ENCODE measurements around the gene PMEL.

- TF ChIP-seq USF2 (IDR thresholded peaks at IDR 0.05; ENCODE audit: low read length), result no peak
- no peak for TF ChIP-seq JUND (IDR thresholded peaks at IDR 0.05; ENCODE audit: low read length)
- no peak for TF ChIP-seq RBBP5 (IDR thresholded peaks at IDR 0.05; ENCODE audit: borderline replicate concordance, low read depth, low read length)
- no peak for TF ChIP-seq RAD21 (IDR thresholded peaks at IDR 0.05 in 1 of 2, conservative IDR thresholded peaks at IDR 0.05 in 1 of 2; ENCODE audit: low read depth in 2 of 2, low read length in 2 of 2)
- no peak for TF ChIP-seq CTCF (IDR thresholded peaks at IDR 0.05; ENCODE audit: control extremely low read depth in 1 of 3, insufficient read depth in 1 of 3, low read depth in 1 of 3, low read length in 3 of 3)
- TF ChIP-seq SIN3A (conservative IDR thresholded peaks at IDR 0.05 in 1 of 2, IDR thresholded peaks at IDR 0.05 in 1 of 2; ENCODE audit: low read depth in 1 of 2, low read length in 2 of 2), result no peak
- no peak for TF ChIP-seq RFX5 (IDR thresholded peaks at IDR 0.05; ENCODE audit: borderline replicate concordance, low read depth, low read length)
- no peak for TF ChIP-seq POLR2A (IDR thresholded peaks at IDR 0.05; ENCODE audit: control extremely low read depth in 1 of 2, low read depth in 2 of 2, low read length in 2 of 2)
- no peak for TF ChIP-seq NRF1 (IDR thresholded peaks at IDR 0.05; ENCODE audit: low read depth, low read length)
- TF ChIP-seq RNF2 (IDR thresholded peaks at IDR 0.05; ENCODE audit: borderline replicate concordance, low read depth, low read length, missing control alignments, poor library complexity, severe bottlenecking), result no peak
- no peak for TF ChIP-seq POLR2AphosphoS5 (IDR thresholded peaks at IDR 0.05; ENCODE audit: low read depth, low read length)
- TF ChIP-seq POU5F1 (IDR thresholded peaks at IDR 0.05; ENCODE audit: low read depth, low read length), result no peak
- TF ChIP-seq RXRA (IDR thresholded peaks at IDR 0.05; ENCODE audit: insufficient read depth, low read depth, low read length), result no peak
These were observed 25.3 kb upstream of the PMEL start for GRCh38 chr12:55991110-55991509.

Measured in H1 (cell line).